Stimulated activated naive B cell treated with anti-CD40 and anti-IgM and Interleukin-4, amounts not matched to agents 10 μg/mL and 1 μg/mL and 100 μg/mL, for 72 hours (primary cell): Measurements from ENCODE around the gene GGACT.

ENCODE experiments used
- ATAC-seq, 2 donors: fragments of 150-1000 bp; cut with Tn5 transposase; replicated peaks; 2 replicates each; pipeline ENCODE4 v1.10.0; 2021; ENCODE audit warnings: moderate library complexity in 1 of 2
- DNase-seq: peaks from one replicate; pipeline ENCODE4 v3.0.0; 2021
- H3K27ac Mint-ChIP-seq: one replicate; pipeline ENCODE4 v1.8.0; 2022; ENCODE audit warnings: mild to moderate bottlenecking, mixed read lengths
- H3K27me3 Mint-ChIP-seq, 2 donors: one replicate each; pipeline ENCODE4 v1.8.0; 2022; ENCODE audit warnings: mixed read lengths in 2 of 2
- H3K36me3 Mint-ChIP-seq, 2 donors: one replicate each; pipeline ENCODE4 v1.8.0; 2022; ENCODE audit warnings: mixed read lengths in 2 of 2, mild to moderate bottlenecking in 1 of 2
- H3K4me1 Mint-ChIP-seq, 2 donors: one replicate each; pipeline ENCODE4 v1.8.0; 2022; ENCODE audit warnings: mixed read lengths in 2 of 2, mild to moderate bottlenecking in 1 of 2
- H3K4me3 Mint-ChIP-seq, 2 donors: one replicate each; pipeline ENCODE4 v1.8.0; 2022; ENCODE audit warnings: mild to moderate bottlenecking in 2 of 2, mixed read lengths in 2 of 2, moderate library complexity in 1 of 2
- H3K9me3 Mint-ChIP-seq, 2 donors: one replicate each; pipeline ENCODE4 v1.8.0; 2022; ENCODE audit warnings: mixed read lengths in 2 of 2, mild to moderate bottlenecking in 1 of 2

GGACT gene

GRCh38 chr13:100559886-100560285 lies 28.7 kb downstream of the GGACT start:
- no peak overlapping the region for H3K27ac Mint-ChIP-seq
- no peak for ATAC-seq
- no peaks in the 10 kb centered on the region for H3K9me3 Mint-ChIP-seq
- peaks cover 4 to 7% of the 10 kb centered on the region in 2 donors for H3K36me3 Mint-ChIP-seq
- H3K4me1 Mint-ChIP-seq = no peaks in the 10 kb centered on the region
- DNase-seq = no peak
- H3K4me3 Mint-ChIP-seq = no peak overlapping the region
- H3K27me3 Mint-ChIP-seq = no peaks in the 10 kb centered on the region

- Mint-ChIP-seq H3K4me1 (no peaks in the 10 kb centered on the region), H3K27me3 (no peaks in the 10 kb centered on the region), H3K27ac (no peak overlapping the region), H3K4me3 (no peak overlapping the region), H3K9me3 (peaks cover 3 to 4% of the 10 kb centered on the region in 2 donors), H3K36me3 (peaks cover 5 to 16% of the 10 kb centered on the region in 2 donors)
- DNase-seq (no peak), ATAC-seq (no peak)
These were observed 35.8 kb downstream of the GGACT start for GRCh38 chr13:100552755-100553154.

- Mint-ChIP-seq H3K4me3 (no peak overlapping the region), H3K36me3 (peaks cover 1 to 6% of the 10 kb centered on the region in 2 donors)
- DNase-seq = no peak
These were observed 39.3 kb downstream of the GGACT start for GRCh38 chr13:100549316-100549715.

GRCh38 chr13:100547791-100548201 lies 40.8 kb downstream of the GGACT start:
- no peak overlapping the region for H3K4me3 Mint-ChIP-seq
- H3K27ac Mint-ChIP-seq = no peak overlapping the region
- DNase-seq (no peak), ATAC-seq (no peak)
- H3K9me3 Mint-ChIP-seq = no peaks in the 10 kb centered on the region
- no peaks in the 10 kb centered on the region for H3K27me3 Mint-ChIP-seq
- H3K4me1 Mint-ChIP-seq = peaks cover 4 to 13% of the 10 kb centered on the region in 2 donors
- H3K36me3 Mint-ChIP-seq = peaks cover 1 to 3% of the 10 kb centered on the region in 2 donors

More at GRCh38 chr13:100549316-100549715, 39.3 kb downstream of the GGACT start:
- peaks cover under 1 to 3% of the 10 kb centered on the region in 2 donors for H3K4me1 Mint-ChIP-seq
- no peaks in the 10 kb centered on the region for H3K27me3 Mint-ChIP-seq
- ATAC-seq = no peak
- H3K27ac Mint-ChIP-seq = no peak overlapping the region
- H3K9me3 Mint-ChIP-seq = peaks cover 0 to under 1% of the 10 kb centered on the region in 2 donors

- H3K36me3 Mint-ChIP-seq = peaks cover 0 to 1% of the 10 kb centered on the region in 2 donors
- ATAC-seq (no peak), DNase-seq (no peak)
- peaks cover 8 to 22% of the 10 kb centered on the region in 2 donors for H3K4me1 Mint-ChIP-seq
- H3K9me3 Mint-ChIP-seq = no peaks in the 10 kb centered on the region
- H3K4me3 Mint-ChIP-seq = no peak overlapping the region
- H3K27ac Mint-ChIP-seq = no peak overlapping the region
- no peaks in the 10 kb centered on the region for H3K27me3 Mint-ChIP-seq
These were observed 41.7 kb downstream of the GGACT start for GRCh38 chr13:100546713-100547405.

- no peak for DNase-seq
- H3K27me3 Mint-ChIP-seq = no peaks in the 10 kb centered on the region
- no peak overlapping the region for H3K27ac Mint-ChIP-seq
- H3K9me3 Mint-ChIP-seq = no peaks in the 10 kb centered on the region
- H3K4me1 Mint-ChIP-seq = peaks cover 9 to 23% of the 10 kb centered on the region in 2 donors
- peaks cover 4 to 5% of the 10 kb centered on the region in 2 donors for H3K36me3 Mint-ChIP-seq
- no peak for ATAC-seq
- no peak overlapping the region for H3K4me3 Mint-ChIP-seq
These were observed 42.9 kb downstream of the GGACT start for GRCh38 chr13:100545684-100546061.

GRCh38 chr13:100544866-100545683 lies 43.5 kb downstream of the GGACT start:
- peaks cover 5 to 7% of the 10 kb centered on the region in 2 donors for H3K36me3 Mint-ChIP-seq
- ATAC-seq (no peak), DNase-seq (no peak)
- peaks cover 9 to 23% of the 10 kb centered on the region in 2 donors for H3K4me1 Mint-ChIP-seq
- H3K27ac Mint-ChIP-seq = peak overlapping the region; percentile 17
- no peaks in the 10 kb centered on the region for H3K9me3 Mint-ChIP-seq
- H3K4me3 Mint-ChIP-seq = no peak overlapping the region
- no peaks in the 10 kb centered on the region for H3K27me3 Mint-ChIP-seq

- H3K27me3 Mint-ChIP-seq = no peaks in the 10 kb centered on the region
- H3K27ac Mint-ChIP-seq = no peak overlapping the region
- H3K4me1 Mint-ChIP-seq = peaks cover 9 to 23% of the 10 kb centered on the region in 2 donors
- H3K4me3 Mint-ChIP-seq = no peak overlapping the region
- DNase-seq (no peak), ATAC-seq (peak; percentile 47 to 56)
- no peaks in the 10 kb centered on the region for H3K9me3 Mint-ChIP-seq
- peaks cover 5 to 11% of the 10 kb centered on the region in 2 donors for H3K36me3 Mint-ChIP-seq
These were observed 44.6 kb downstream of the GGACT start for GRCh38 chr13:100543872-100544602.

- ATAC-seq (peak; percentile 83 to 85), DNase-seq (no peak)
- no peak overlapping the region for H3K27ac Mint-ChIP-seq
- peaks cover 5 to 11% of the 10 kb centered on the region in 2 donors for H3K36me3 Mint-ChIP-seq
- H3K27me3 Mint-ChIP-seq = no peaks in the 10 kb centered on the region
- H3K9me3 Mint-ChIP-seq = no peaks in the 10 kb centered on the region
- peaks cover 9 to 23% of the 10 kb centered on the region in 2 donors for H3K4me1 Mint-ChIP-seq
- H3K4me3 Mint-ChIP-seq = no peak overlapping the region
These were observed 45.8 kb downstream of the GGACT start for GRCh38 chr13:100542826-100543156.

GRCh38 chr13:100541897-100542825 lies 46.4 kb downstream of the GGACT start:
- no peak for ATAC-seq
- Mint-ChIP-seq H3K4me3 (no peak overlapping the region), H3K27ac (no peak overlapping the region), H3K4me1 (peaks cover 9 to 23% of the 10 kb centered on the region in 2 donors), H3K9me3 (no peaks in the 10 kb centered on the region), H3K27me3 (no peaks in the 10 kb centered on the region), H3K36me3 (peaks cover 8 to 14% of the 10 kb centered on the region in 2 donors)
- DNase-seq = no peak

- no peaks in the 10 kb centered on the region for H3K27me3 Mint-ChIP-seq
- peaks cover 9 to 23% of the 10 kb centered on the region in 2 donors for H3K4me1 Mint-ChIP-seq
- DNase-seq = no peak
- H3K4me3 Mint-ChIP-seq = no peak overlapping the region
- no peaks in the 10 kb centered on the region for H3K9me3 Mint-ChIP-seq
- no peak overlapping the region for H3K27ac Mint-ChIP-seq
- H3K36me3 Mint-ChIP-seq = peaks cover 9 to 17% of the 10 kb centered on the region in 2 donors
- no peak for ATAC-seq
These were observed 48.0 kb downstream of the GGACT start for GRCh38 chr13:100540621-100541020.

GRCh38 chr13:100537951-100538462 lies 50.6 kb downstream of the GGACT start:
- Mint-ChIP-seq H3K4me3 (no peak overlapping the region), H3K9me3 (no peaks in the 10 kb centered on the region), H3K27me3 (no peaks in the 10 kb centered on the region), H3K4me1 (peaks cover 6 to 12% of the 10 kb centered on the region in 2 donors), H3K27ac (no peak overlapping the region), H3K36me3 (peaks cover 10 to 19% of the 10 kb centered on the region in 2 donors)
- no peak for DNase-seq
- ATAC-seq = no peak

- peaks cover 3 to 7% of the 10 kb centered on the region in 2 donors for H3K4me1 Mint-ChIP-seq
- DNase-seq = no peak
- H3K27me3 Mint-ChIP-seq = no peaks in the 10 kb centered on the region
- no peak overlapping the region for H3K4me3 Mint-ChIP-seq
- H3K36me3 Mint-ChIP-seq = peaks cover 10 to 21% of the 10 kb centered on the region in 2 donors
- H3K9me3 Mint-ChIP-seq = no peaks in the 10 kb centered on the region
- no peak overlapping the region for H3K27ac Mint-ChIP-seq
- ATAC-seq = no peak
These were observed 51.1 kb downstream of the GGACT start for GRCh38 chr13:100537486-100537885.
